ENCODE measurements around the gene ELL2. TPM values are rescaled to one million over a fixed set of nuclear protein-coding genes. Genes with fewer than 3 reads are reported as not detected.

Gene ELL2
- total and polyA plus RNA-seq, 2 donors (not counting 1 experiment from before 2014, with no cell fraction given), result 7.2 to 27.0 TPM

DNA sequence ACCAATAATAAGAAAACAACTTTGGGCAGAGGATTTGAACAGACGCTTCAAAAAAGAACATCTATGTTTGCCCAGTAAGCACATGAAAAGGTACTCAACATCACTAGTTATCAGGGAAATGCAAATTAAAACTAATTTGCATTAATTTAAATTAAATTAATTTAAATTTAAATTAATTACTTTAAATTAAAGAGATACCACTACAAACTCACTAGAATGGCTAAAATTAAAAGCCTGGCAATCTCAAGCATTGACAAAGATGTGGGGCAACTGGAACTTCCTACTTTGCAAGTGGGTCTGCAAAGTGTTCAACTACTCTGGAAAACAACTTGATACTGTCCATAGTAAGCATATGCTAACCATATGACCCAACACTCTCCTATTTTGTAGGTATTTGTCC is 32.1 kb upstream of the ELL2 start:
- Mint-ChIP-seq H3K27ac (no peak overlapping the region), H3K27me3 (peaks cover 4% of the 10 kb centered on the region), H3K4me3 (no peak overlapping the region), H3K4me1 (no peaks in the 10 kb centered on the region), H3K9me3 (ENCODE audit: insufficient read depth) (no peaks in the 10 kb centered on the region)
- no peak for TF ChIP-seq EZH2 (IDR thresholded peaks at IDR 0.05; ENCODE audit: borderline replicate concordance, insufficient read depth, low read depth, low read length, poor library complexity, severe bottlenecking)
- TF ChIP-seq, protein P1, sequence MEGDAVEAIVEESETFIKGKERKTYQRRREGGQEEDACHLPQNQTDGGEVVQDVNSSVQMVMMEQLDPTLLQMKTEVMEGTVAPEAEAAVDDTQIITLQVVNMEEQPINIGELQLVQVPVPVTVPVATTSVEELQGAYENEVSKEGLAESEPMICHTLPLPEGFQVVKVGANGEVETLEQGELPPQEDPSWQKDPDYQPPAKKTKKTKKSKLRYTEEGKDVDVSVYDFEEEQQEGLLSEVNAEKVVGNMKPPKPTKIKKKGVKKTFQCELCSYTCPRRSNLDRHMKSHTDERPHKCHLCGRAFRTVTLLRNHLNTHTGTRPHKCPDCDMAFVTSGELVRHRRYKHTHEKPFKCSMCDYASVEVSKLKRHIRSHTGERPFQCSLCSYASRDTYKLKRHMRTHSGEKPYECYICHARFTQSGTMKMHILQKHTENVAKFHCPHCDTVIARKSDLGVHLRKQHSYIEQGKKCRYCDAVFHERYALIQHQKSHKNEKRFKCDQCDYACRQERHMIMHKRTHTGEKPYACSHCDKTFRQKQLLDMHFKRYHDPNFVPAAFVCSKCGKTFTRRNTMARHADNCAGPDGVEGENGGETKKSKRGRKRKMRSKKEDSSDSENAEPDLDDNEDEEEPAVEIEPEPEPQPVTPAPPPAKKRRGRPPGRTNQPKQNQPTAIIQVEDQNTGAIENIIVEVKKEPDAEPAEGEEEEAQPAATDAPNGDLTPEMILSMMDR (IDR thresholded peaks at IDR 0.05), result no peak
- CTCF ChIA-PET, result no interaction called here
- Histone ChIP-seq H3K4me1 (ENCODE audit: control insufficient read depth in 2 of 2, insufficient read depth in 2 of 2, low read length in 2 of 2) (no peaks in the 10 kb centered on the region), H4K20me1 (ENCODE audit: control insufficient read depth, insufficient read depth, low read length, poor library complexity, severe bottlenecking) (no peaks in the 10 kb centered on the region), H2AFZ (ENCODE audit: insufficient read depth, low read depth, low read length, poor library complexity, severe bottlenecking) (no peak overlapping the region), H3K4me2 (replicated peaks; ENCODE audit: low read depth, low read length, poor library complexity, severe bottlenecking) (no peak overlapping the region), H3K79me2 (ENCODE audit: control insufficient read depth, insufficient read depth, low read length) (no peaks in the 10 kb centered on the region), H3K4me3 (ENCODE audit: control extremely low read depth in 1 of 5, extremely low read depth in 1 of 5, insufficient read depth in 1 of 5, low read depth in 2 of 5, low read length in 4 of 5) (no peak overlapping the region), H3K27ac (ENCODE audit: low read length in 2 of 2) (no peak overlapping the region), H3K9me3 (ENCODE audit: control extremely low read depth in 1 of 3, control insufficient read depth in 2 of 3, insufficient read depth in 1 of 3, low read length in 2 of 3) (no peaks in the 10 kb centered on the region), H3K36me3 (replicated peaks in 1 of 2; ENCODE audit: control extremely low read depth in 1 of 2, control insufficient read depth in 1 of 2, extremely low read depth in 1 of 2, insufficient read depth in 2 of 2, low read length in 1 of 2) (no peaks in the 10 kb centered on the region), H3K9ac (ENCODE audit: low read length) (no peak overlapping the region), H3K27me3 (replicated peaks in 1 of 4; ENCODE audit: control extremely low read depth in 1 of 4, control insufficient read depth in 3 of 4, insufficient read depth in 4 of 4, low read length in 3 of 4) (no peaks in the 10 kb centered on the region)
- intact Hi-C loops (cut with micrococcal nuclease), result no loop called here
- no CpG with 5 or more reads among the region's 1 CpG for WGBS (ENCODE audit: insufficient coverage)
- ATAC-seq (ENCODE audit: low read depth) (no peak), DNase-seq (no peak)
- POLR2A ChIA-PET, result no interaction called here

DNA sequence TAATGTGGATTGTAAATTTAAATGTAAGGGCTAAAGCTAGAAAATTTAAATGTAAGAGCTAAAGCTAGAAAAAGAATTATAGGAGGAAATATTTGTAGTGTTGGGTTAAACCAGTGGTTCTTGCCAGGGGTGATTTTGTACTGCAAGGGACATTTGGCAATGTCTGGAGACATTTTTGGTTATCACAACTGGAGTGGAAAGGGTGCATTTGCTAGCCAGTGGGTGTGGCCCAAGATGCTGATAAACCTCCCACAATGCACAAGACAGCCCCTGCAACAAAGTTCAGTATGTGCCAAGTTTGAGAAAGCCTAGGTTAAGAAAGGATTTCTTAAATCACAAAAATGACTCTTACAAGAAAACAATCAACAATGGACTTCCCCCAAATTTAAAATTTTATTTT is 31.6 kb upstream of the ELL2 start:
- TF ChIP-seq EZH2 (IDR thresholded peaks at IDR 0.05; ENCODE audit: borderline replicate concordance, insufficient read depth, low read depth, low read length, poor library complexity, severe bottlenecking), result no peak
- TF ChIP-seq, protein P1 (IDR thresholded peaks at IDR 0.05), result no peak
- DNase-seq (no peak), ATAC-seq (ENCODE audit: low read depth) (no peak)
- Histone ChIP-seq H3K36me3 (replicated peaks in 1 of 2; ENCODE audit: control extremely low read depth in 1 of 2, control insufficient read depth in 1 of 2, extremely low read depth in 1 of 2, insufficient read depth in 2 of 2, low read length in 1 of 2) (no peaks in the 10 kb centered on the region), H3K79me2 (ENCODE audit: control insufficient read depth, insufficient read depth, low read length) (no peaks in the 10 kb centered on the region), H4K20me1 (ENCODE audit: control insufficient read depth, insufficient read depth, low read length, poor library complexity, severe bottlenecking) (no peaks in the 10 kb centered on the region), H3K27ac (ENCODE audit: low read length in 2 of 2) (no peak overlapping the region), H3K4me3 (ENCODE audit: control extremely low read depth in 1 of 5, extremely low read depth in 1 of 5, insufficient read depth in 1 of 5, low read depth in 2 of 5, low read length in 4 of 5) (no peak overlapping the region), H3K4me1 (ENCODE audit: control insufficient read depth in 2 of 2, insufficient read depth in 2 of 2, low read length in 2 of 2) (no peaks in the 10 kb centered on the region), H3K9ac (ENCODE audit: low read length) (no peak overlapping the region), H3K27me3 (replicated peaks in 1 of 4; ENCODE audit: control extremely low read depth in 1 of 4, control insufficient read depth in 3 of 4, insufficient read depth in 4 of 4, low read length in 3 of 4) (no peaks in the 10 kb centered on the region), H2AFZ (ENCODE audit: insufficient read depth, low read depth, low read length, poor library complexity, severe bottlenecking) (no peak overlapping the region), H3K4me2 (replicated peaks; ENCODE audit: low read depth, low read length, poor library complexity, severe bottlenecking) (no peak overlapping the region), H3K9me3 (ENCODE audit: control extremely low read depth in 1 of 3, control insufficient read depth in 2 of 3, insufficient read depth in 1 of 3, low read length in 2 of 3) (no peaks in the 10 kb centered on the region)
- no peaks in the 10 kb centered on the region for H3K4me1 Mint-ChIP-seq
- CTCF ChIA-PET, result no interaction called here
- H3K9me3 Mint-ChIP-seq (ENCODE audit: insufficient read depth), result no peaks in the 10 kb centered on the region
- no peak overlapping the region for H3K4me3 Mint-ChIP-seq
- intact Hi-C loops (cut with micrococcal nuclease), result no loop called here
- H3K27ac Mint-ChIP-seq, result no peak overlapping the region
- POLR2A ChIA-PET, result no interaction called here
- peaks cover 4% of the 10 kb centered on the region for H3K27me3 Mint-ChIP-seq
